ENCODE data around the gene MIOX. TPM values are rescaled to one million over a fixed set of nuclear protein-coding genes. Genes with fewer than 3 reads are reported as not detected.
"Not testable (repeated sequence)": the region's sequence is repeated elsewhere in the genome, so short reads cannot be mapped to it uniquely, and the experiment has no call there.

MIOX gene
- total RNA-seq, 1 experiment from 2014 or later: 0.32 TPM

DNA sequence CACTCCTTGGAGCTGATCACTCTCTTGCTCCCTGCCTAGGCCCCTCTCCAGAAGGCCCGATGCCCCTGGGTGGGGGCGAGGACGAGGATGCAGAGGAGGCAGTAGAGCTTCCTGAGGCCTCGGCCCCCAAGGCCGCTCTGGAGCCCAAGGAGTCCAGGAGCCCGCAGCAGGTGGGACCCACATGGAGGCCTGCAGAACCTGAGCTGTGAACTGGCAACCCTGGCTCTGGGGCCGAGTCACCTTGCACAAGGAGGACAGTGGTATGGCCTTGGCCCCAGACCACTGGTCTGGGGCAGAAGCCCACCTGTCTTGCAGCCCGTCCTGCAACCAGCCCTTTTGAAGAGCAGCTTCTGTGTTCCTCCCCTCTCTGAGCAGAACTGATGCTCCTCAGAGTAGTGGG, 32.5 kb downstream of the MIOX start:
- peaks cover 66% of the 10 kb centered on the region for H3K36me3 ChIP-seq (ENCODE audit: insufficient read depth, low read length, poor library complexity, severe bottlenecking)
- BruUV-seq (replicated peaks): no TSS peak
- ChIA-PET POLR2A (ENCODE audit: low non-redundant PET) (no interaction called here), CTCF (no interaction called here)
- H3K4me1 ChIP-seq (ENCODE audit: insufficient read depth, low read length, poor library complexity, severe bottlenecking): peaks cover under 1% of the 10 kb centered on the region
- H3K27me3 ChIP-seq (replicated peaks; ENCODE audit: insufficient read depth, low read depth, low read length, poor library complexity): no peaks in the 10 kb centered on the region
- no peak overlapping the region for H3K4me3 ChIP-seq (ENCODE audit: low read depth, low read length, poor library complexity, severe bottlenecking)
- H3K27ac ChIP-seq (ENCODE audit: low read depth, low read length, poor library complexity, severe bottlenecking): no peak overlapping the region
- intact Hi-C loops (cut with micrococcal nuclease; ENCODE audit: unreplicated experiment): no loop called here
- TF ChIP-seq EZH2 (IDR thresholded peaks at IDR 0.05; ENCODE audit: borderline replicate concordance, low read depth, low read length, poor library complexity, severe bottlenecking): no peak
- no peak for TF ChIP-seq CTCF (conservative IDR thresholded peaks at IDR 0.05; ENCODE audit: low read depth, low read length)
- no peaks in the 10 kb centered on the region for H3K9me3 ChIP-seq (ENCODE audit: low read depth, low read length, poor library complexity, severe bottlenecking)
- no peak for DNase-seq (ENCODE audit: low spot score)

DNA sequence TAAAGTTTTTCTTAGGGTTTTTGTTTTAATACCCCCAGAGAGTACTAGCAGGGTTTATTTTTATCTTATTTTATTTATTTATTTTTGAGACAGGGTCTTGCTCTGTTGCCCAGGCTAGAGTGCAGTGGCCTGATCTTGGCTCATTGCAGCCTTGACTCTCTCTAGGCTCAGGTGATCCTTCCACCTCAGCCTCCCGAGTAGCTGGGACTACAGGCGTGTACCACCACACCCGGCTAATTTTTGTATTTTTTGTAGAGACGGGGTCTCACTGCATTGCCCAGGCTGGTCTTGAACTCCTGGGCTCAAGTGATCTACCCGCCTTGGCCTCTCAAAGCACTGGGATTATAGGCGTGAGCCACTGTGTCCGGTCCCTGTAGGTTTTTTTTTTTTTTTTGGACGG, 33.5 kb downstream of the MIOX start:
- DNase-seq (ENCODE audit: low spot score); BruUV-seq (replicated peaks); CTCF ChIA-PET; H3K4me1 ChIP-seq (ENCODE audit: insufficient read depth, low read length, poor library complexity, severe bottlenecking); H3K4me3 ChIP-seq (ENCODE audit: low read depth, low read length, poor library complexity, severe bottlenecking); H3K27me3 ChIP-seq (replicated peaks; ENCODE audit: insufficient read depth, low read depth, low read length, poor library complexity); POLR2A ChIA-PET (ENCODE audit: low non-redundant PET); H3K27ac ChIP-seq (ENCODE audit: low read depth, low read length, poor library complexity, severe bottlenecking); intact Hi-C loops (cut with micrococcal nuclease; ENCODE audit: unreplicated experiment); H3K9me3 ChIP-seq (ENCODE audit: low read depth, low read length, poor library complexity, severe bottlenecking): not testable (repeated sequence)
- H3K36me3 ChIP-seq (ENCODE audit: insufficient read depth, low read length, poor library complexity, severe bottlenecking): peaks cover 72% of the 10 kb centered on the region

GRCh38 chr22:50520826-50521453, 34.3 kb downstream of the MIOX start:
- no TSS peak for BruUV-seq (replicated peaks)
- POLR2A ChIA-PET (ENCODE audit: low non-redundant PET): no interaction called here
- no peak overlapping the region for H3K27ac ChIP-seq (ENCODE audit: low read depth, low read length, poor library complexity, severe bottlenecking)

More at GRCh38 chr22:50520826-50521453, 34.3 kb downstream of the MIOX start:
- H3K9me3 ChIP-seq (ENCODE audit: low read depth, low read length, poor library complexity, severe bottlenecking): no peaks in the 10 kb centered on the region
- intact Hi-C loops (cut with micrococcal nuclease; ENCODE audit: unreplicated experiment): no loop called here
- H3K4me3 ChIP-seq (ENCODE audit: low read depth, low read length, poor library complexity, severe bottlenecking): no peak overlapping the region
- TF ChIP-seq CTCF (conservative IDR thresholded peaks at IDR 0.05; ENCODE audit: low read depth, low read length): no peak
- no peak for TF ChIP-seq EZH2 (IDR thresholded peaks at IDR 0.05; ENCODE audit: borderline replicate concordance, low read depth, low read length, poor library complexity, severe bottlenecking)
- peaks cover 72% of the 10 kb centered on the region for H3K36me3 ChIP-seq (ENCODE audit: insufficient read depth, low read length, poor library complexity, severe bottlenecking)
- DNase-seq (ENCODE audit: low spot score): no peak
- H3K4me1 ChIP-seq (ENCODE audit: insufficient read depth, low read length, poor library complexity, severe bottlenecking): peaks cover 9% of the 10 kb centered on the region
- CTCF ChIA-PET: no interaction called here
- H3K27me3 ChIP-seq (replicated peaks; ENCODE audit: insufficient read depth, low read depth, low read length, poor library complexity): no peaks in the 10 kb centered on the region
